GM18507 (cell line): Measurements from ENCODE around the gene CDH4.

Experiments
- DNase-seq: peaks from one replicate; pipeline ENCODE4 v3.0.0; 2011; ENCODE audit warnings: low read depth; ENCODE audit not compliant: insufficient read length; ENCODE audit errors: extremely low spot score
- FAIRE-seq: peaks from 2 replicates; lab custom pipeline; 2011; peaks lifted over from hg19 to GRCh38; lab: Jason Lieb, UNC

Gene CDH4

GRCh38 chr20:61487346-61487996, 235.4 kb downstream of the CDH4 start:
- DNase-seq (no peak), FAIRE-seq (no peak)

- no peak for DNase-seq
- FAIRE-seq = no peak
These were observed 235.9 kb downstream of the CDH4 start for GRCh38 chr20:61487997-61488371.

- FAIRE-seq = no peak
- DNase-seq = no peak
These were observed 238.7 kb downstream of the CDH4 start for GRCh38 chr20:61490721-61491120.

GRCh38 chr20:61492065-61492464, 240.0 kb downstream of the CDH4 start:
- DNase-seq = no peak
- FAIRE-seq = no peak

GRCh38 chr20:61493798-61494305, 241.8 kb downstream of the CDH4 start:
- DNase-seq = no peak
- no peak for FAIRE-seq

GRCh38 chr20:61494763-61495575, 242.9 kb downstream of the CDH4 start:
- FAIRE-seq = no peak
- no peak for DNase-seq

GRCh38 chr20:61497029-61497627, 245.1 kb downstream of the CDH4 start:
- no peak for FAIRE-seq

GRCh38 chr20:61499859-61500554, 247.9 kb downstream of the CDH4 start:
- DNase-seq (no peak), FAIRE-seq (no peak)

More at GRCh38 chr20:61497029-61497627, 245.1 kb downstream of the CDH4 start:
- no peak for DNase-seq

- DNase-seq (no peak), FAIRE-seq (no peak)
These were observed 248.8 kb downstream of the CDH4 start for GRCh38 chr20:61500791-61501321.

- FAIRE-seq (no peak), DNase-seq (no peak)
These were observed 250.4 kb downstream of the CDH4 start for GRCh38 chr20:61502433-61502832.

GRCh38 chr20:61503106-61503505, 251.0 kb downstream of the CDH4 start:
- FAIRE-seq (no peak), DNase-seq (no peak)

GRCh38 chr20:61505508-61505907, 253.4 kb downstream of the CDH4 start:
- DNase-seq (no peak), FAIRE-seq (no peak)

GRCh38 chr20:61507778-61508177, 255.7 kb downstream of the CDH4 start:
- DNase-seq = no peak
- no peak for FAIRE-seq

GRCh38 chr20:61508301-61509096, 256.4 kb downstream of the CDH4 start:
- DNase-seq (no peak), FAIRE-seq (no peak)

- DNase-seq (no peak), FAIRE-seq (no peak)
These were observed 258.8 kb downstream of the CDH4 start for GRCh38 chr20:61510778-61511330.

GRCh38 chr20:61512475-61512874, 260.4 kb downstream of the CDH4 start:
- DNase-seq (no peak), FAIRE-seq (no peak)

- no peak for DNase-seq
- FAIRE-seq = no peak
These were observed 261.3 kb downstream of the CDH4 start for GRCh38 chr20:61513124-61514017.

- DNase-seq (no peak), FAIRE-seq (no peak)
These were observed 261.9 kb downstream of the CDH4 start for GRCh38 chr20:61514018-61514365.
